Mucosa of descending colon (tissue), 3 donors: ENCODE measurements around the gene DNAJC9. TPM values are rescaled to one million over a fixed set of nuclear protein-coding genes. Genes with fewer than 3 reads are reported as not detected.

Source experiments
- ATAC-seq: fragments of 200-7000 bp; cut with Tn5 transposase; one replicate; pipeline ENCODE4 v1.9.1; 2020; ENCODE audit warnings: mild to moderate bottlenecking, moderate library complexity
- DNase-seq, 3 donors: peaks; one replicate each; pipeline ENCODE4 v3.0.0-alpha.2; 2020
- H3K36me3 ChIP-seq: fragments of 200-600 bp; one replicate; pipeline ENCODE4 v1.8.0; 2021; ENCODE audit warnings: low read depth, mild to moderate bottlenecking
- H3K4me1 ChIP-seq: fragments of 200-600 bp; one replicate; pipeline ENCODE4 v1.8.0; 2021; ENCODE audit warnings: low read depth, mild to moderate bottlenecking
- H3K4me3 ChIP-seq: fragments of 200-600 bp; one replicate; pipeline ENCODE4 v1.8.0; 2021; ENCODE audit warnings: mild to moderate bottlenecking
- H3K9me3 ChIP-seq: fragments of 200-600 bp; one replicate; pipeline ENCODE4 v1.8.0; 2021; ENCODE audit warnings: mild to moderate bottlenecking
- intact Hi-C, 2 donors: fragments of 100-400 bp; cut with DNase I in 1 of 2; cut with micrococcal nuclease in 1 of 2; formaldehyde crosslinking; loops; one replicate each; pipeline versions ENCODE4 v1.11.0 to v1.11.1; 2022; cut with DNase I, micrococcal nuclease
- long read RNA-seq, 2 donors: library from polyadenylated mRNA; unstranded; transcript quantifications; one replicate each; pipeline ENCODE4 v2.0.0, GENCODE V29; 2019 to 2021
- total RNA-seq, 3 donors: library from RNA; stranded (reverse); fragmentation: NEBNext Ultra II Directional in 2 of 3; extraction: Animal tissue kit (Norgen Biotek cat#: 25700) in 2 of 3; gene quantifications; one replicate each; pipeline versions ENCODE4 v1.2.1 to v1.2.4, GENCODE V29; 2021 to 2023
- TF ChIP-seq, protein P1 (sequence below): fragments of 200-600 bp; IDR thresholded peaks from one replicate; pipeline ENCODE4 v1.8.0; 2022; ENCODE audit warnings: antibody characterized with exemption, mild to moderate bottlenecking
- donor health status: DM: no; HTN: no; CAD: no; lungs with moderate emphysema.
- donor health status: DM: no; HTN: no; CAD: no.
- donor health status: DM: no; HTN: yes; CAD: no.

DNAJC9 gene, protein sequence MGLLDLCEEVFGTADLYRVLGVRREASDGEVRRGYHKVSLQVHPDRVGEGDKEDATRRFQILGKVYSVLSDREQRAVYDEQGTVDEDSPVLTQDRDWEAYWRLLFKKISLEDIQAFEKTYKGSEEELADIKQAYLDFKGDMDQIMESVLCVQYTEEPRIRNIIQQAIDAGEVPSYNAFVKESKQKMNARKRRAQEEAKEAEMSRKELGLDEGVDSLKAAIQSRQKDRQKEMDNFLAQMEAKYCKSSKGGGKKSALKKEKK
- total RNA-seq = 10 to 100 TPM; 12.7 to 18.2 (median 15.3) TPM
- long read RNA-seq, donor 1, transcript DNAJC9-201 (5 exons, 3,032 nt) = major isoform, 21 of 37 reads
- long read RNA-seq, donor 1, partial matches to known transcripts = 3 of 37 reads
- long read RNA-seq, donor 1, other reads (novel, unspliced or antisense) = 13 of 37 reads
- long read RNA-seq, donor 2, transcript DNAJC9-201 (5 exons, 3,032 nt) = major isoform, 35 of 43 reads
- long read RNA-seq, donor 2, partial matches to known transcripts = 1 of 43 reads
- long read RNA-seq, donor 2, other reads (novel, unspliced or antisense) = 7 of 43 reads

DNA sequence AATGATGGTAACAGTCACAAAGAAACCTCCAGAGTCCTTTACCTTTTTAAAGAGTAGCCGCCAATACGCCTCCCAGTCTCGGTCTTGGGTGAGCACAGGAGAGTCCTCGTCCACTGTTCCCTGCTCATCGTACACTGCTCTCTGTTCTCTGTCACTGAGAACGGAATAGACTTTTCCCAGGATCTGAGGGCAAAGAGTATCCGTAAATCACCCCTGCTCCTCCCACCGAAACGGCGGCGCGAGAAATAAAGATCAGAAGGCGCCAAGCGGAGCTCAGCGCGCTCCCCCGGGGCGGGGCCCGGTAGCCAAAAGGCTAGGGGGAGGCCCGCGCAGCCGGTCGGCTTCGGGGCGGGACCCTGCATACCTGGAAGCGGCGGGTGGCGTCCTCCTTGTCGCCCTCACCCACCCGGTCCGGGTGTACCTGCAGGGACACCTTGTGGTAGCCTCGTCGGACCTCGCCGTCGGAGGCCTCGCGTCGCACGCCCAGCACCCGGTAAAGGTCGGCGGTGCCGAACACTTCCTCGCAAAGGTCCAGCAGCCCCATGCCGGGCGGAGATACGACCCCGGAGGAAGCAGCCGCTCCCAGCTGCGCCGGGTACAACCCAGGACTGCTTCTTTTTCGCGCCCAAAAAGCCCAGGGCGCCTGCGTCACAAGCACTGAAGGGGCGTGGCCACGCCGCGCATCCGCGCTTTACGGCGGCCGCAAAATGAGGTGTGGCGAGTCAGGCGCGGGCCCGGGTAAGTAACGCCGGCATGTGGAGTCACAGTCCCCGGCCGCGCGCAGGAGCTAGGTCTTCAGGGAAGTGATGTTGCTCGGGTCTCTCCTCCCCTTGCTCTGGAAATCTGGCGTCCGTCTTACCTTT is at the start of gene DNAJC9:
TSS of gene DNAJC9 (minus strand) at position 610 of the 863 bp plus-strand sequence. CDS start at position 544, 66 bp downstream.
- Histone ChIP-seq H3K36me3 (no peaks in the 10 kb centered on the region), H3K4me3 (peak within 1 kb of the TSS; percentile 61), H3K9me3 (no peaks in the 10 kb centered on the region), H3K4me1 (peaks cover 20% of the 10 kb centered on the region)
- intact Hi-C loops = no loop called here
- DNase-seq = peak; percentile 98 to 100 (median 100)
- TF ChIP-seq, protein P1, sequence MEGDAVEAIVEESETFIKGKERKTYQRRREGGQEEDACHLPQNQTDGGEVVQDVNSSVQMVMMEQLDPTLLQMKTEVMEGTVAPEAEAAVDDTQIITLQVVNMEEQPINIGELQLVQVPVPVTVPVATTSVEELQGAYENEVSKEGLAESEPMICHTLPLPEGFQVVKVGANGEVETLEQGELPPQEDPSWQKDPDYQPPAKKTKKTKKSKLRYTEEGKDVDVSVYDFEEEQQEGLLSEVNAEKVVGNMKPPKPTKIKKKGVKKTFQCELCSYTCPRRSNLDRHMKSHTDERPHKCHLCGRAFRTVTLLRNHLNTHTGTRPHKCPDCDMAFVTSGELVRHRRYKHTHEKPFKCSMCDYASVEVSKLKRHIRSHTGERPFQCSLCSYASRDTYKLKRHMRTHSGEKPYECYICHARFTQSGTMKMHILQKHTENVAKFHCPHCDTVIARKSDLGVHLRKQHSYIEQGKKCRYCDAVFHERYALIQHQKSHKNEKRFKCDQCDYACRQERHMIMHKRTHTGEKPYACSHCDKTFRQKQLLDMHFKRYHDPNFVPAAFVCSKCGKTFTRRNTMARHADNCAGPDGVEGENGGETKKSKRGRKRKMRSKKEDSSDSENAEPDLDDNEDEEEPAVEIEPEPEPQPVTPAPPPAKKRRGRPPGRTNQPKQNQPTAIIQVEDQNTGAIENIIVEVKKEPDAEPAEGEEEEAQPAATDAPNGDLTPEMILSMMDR = peak; percentile 22
- ATAC-seq = peak; percentile 95

DNA sequence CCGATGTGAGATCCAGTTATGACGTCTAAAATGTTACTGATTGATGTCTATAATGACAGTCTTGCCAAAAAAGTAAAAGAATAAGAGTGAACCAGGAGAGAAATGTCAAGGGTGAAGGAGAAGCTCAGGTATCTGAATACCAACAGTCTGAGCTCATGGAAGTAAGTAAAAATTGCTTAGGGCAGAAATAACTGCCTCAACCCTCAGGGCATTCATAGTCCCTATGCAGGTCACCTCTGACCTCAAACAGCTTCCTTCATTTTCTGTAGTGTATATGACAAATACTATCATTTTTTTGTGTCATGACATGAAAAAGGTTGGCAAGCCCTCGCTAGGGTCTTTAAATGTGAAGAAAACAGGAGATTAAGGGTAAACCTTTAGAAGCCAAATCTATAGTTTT is 46.4 kb upstream of the DNAJC9 start:
- ATAC-seq = no peak

DNA sequence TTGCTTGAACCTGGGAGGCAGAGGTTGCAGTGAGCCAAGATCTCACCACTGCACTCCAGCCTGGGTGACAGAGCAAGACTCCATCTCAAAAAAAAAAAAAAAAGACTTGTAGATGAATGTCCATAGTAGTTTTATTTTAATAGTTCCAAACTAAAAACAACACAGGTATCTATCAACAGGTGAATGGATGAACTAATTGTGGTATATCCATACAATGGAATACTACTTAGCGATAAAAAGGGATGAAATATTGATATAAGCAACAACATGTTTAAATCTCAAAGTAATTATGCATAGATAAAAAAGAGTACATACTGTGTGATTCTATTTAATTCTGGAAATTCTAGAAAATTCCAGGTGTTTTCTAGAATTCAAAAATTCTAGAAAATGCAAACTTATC is 42.9 kb upstream of the DNAJC9 start:
- no peaks in the 10 kb centered on the region for H3K9me3 ChIP-seq
- H3K4me3 ChIP-seq = no peak overlapping the region
- TF ChIP-seq, protein P1 = no peak
- ATAC-seq = no peak
- H3K4me1 ChIP-seq = no peaks in the 10 kb centered on the region
- intact Hi-C loops = no loop called here
- H3K36me3 ChIP-seq = no peaks in the 10 kb centered on the region
- DNase-seq = no peak

More for the DNA sequence above, 46.4 kb upstream of the DNAJC9 start:
- DNase-seq = no peak
- Histone ChIP-seq H3K4me3 (no peak overlapping the region), H3K36me3 (no peaks in the 10 kb centered on the region), H3K9me3 (no peaks in the 10 kb centered on the region), H3K4me1 (no peaks in the 10 kb centered on the region)
- TF ChIP-seq, protein P1 = no peak
- intact Hi-C loops = no loop called here

DNA sequence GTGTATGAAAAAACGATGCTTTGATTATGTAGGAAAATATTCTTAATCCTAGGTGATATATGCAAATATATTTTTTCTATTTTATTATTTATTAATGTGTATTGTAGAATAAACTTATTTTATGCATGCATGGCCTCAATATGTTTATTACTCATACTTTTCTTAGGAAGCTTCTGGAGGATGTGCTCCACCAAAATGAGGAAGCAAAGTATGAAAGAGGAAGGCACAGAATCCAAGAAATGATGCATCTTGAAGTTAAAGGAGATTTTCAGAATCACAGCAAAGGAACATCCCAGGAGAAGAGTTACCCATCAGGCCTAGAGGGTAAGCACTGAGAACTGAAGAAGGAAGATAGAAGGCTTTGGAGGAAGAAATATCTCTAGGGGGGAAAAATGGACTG is 40.4 kb upstream of the DNAJC9 start:
- ATAC-seq (no peak), DNase-seq (no peak)
- H3K36me3 ChIP-seq = no peaks in the 10 kb centered on the region
- no peaks in the 10 kb centered on the region for H3K4me1 ChIP-seq
- H3K4me3 ChIP-seq = no peak overlapping the region
- TF ChIP-seq, protein P1 = no peak
- intact Hi-C loops = no loop called here
- H3K9me3 ChIP-seq = no peaks in the 10 kb centered on the region

DNA sequence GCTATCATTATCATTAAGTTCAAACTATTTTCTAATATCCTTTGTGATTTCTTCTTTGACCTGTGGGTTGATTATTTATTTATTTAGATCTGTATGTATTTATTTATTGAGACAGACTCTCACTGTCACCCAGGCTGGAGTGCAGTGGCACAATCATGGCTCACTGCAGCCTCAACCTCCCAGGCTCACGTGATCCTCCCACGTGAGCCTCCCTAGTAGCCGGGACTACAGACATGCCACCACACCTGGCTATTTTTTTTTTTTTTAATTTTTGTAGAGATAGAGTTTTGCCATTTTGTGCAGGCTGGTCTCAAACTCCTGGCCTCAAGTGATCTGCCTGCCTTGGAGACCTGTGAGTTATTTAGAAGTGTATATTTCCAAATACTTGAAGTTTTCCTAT is 34.0 kb upstream of the DNAJC9 start:
- no peaks in the 10 kb centered on the region for H3K36me3 ChIP-seq
- no peaks in the 10 kb centered on the region for H3K4me1 ChIP-seq
- TF ChIP-seq, protein P1 = no peak
- DNase-seq (no peak), ATAC-seq (no peak)
- no peaks in the 10 kb centered on the region for H3K9me3 ChIP-seq
- no peak overlapping the region for H3K4me3 ChIP-seq
- intact Hi-C loops = no loop called here
